WERI-Rb-1 (cell line): Measurements from ENCODE around the gene ALOX5AP.

ENCODE experiments used
- DNase-seq: peaks from one replicate; pipeline ENCODE4 v3.0.0-alpha.2; 2020
- H3K27ac ChIP-seq: fragments of 250-450 bp; sonication (Bioruptor Pico); 2 replicates; pipeline ENCODE4 v1.5.1; 2020; ENCODE audit warnings: mild to moderate bottlenecking, moderate library complexity
- H3K27me3 ChIP-seq: fragments of 250-450 bp; sonication (Bioruptor Pico); 2 replicates; pipeline ENCODE4 v1.5.1; 2021; ENCODE audit warnings: mild to moderate bottlenecking, low read depth, moderate library complexity; ENCODE audit not compliant: insufficient read depth, severe bottlenecking
- H3K36me3 ChIP-seq: fragments of 250-450 bp; sonication (Bioruptor Pico); 2 replicates; pipeline ENCODE4 v1.5.1; 2020; ENCODE audit warnings: mild to moderate bottlenecking, moderate library complexity
- H3K4me3 ChIP-seq: 2 replicates; pipeline ENCODE4 v1.5.1; 2011; ENCODE audit warnings: low read depth, mild to moderate bottlenecking, control low read depth, low read length
- H3K9me3 ChIP-seq: fragments of 250-450 bp; sonication (Bioruptor Pico); 2 replicates; pipeline ENCODE4 v1.5.1; 2021; ENCODE audit warnings: mild to moderate bottlenecking, moderate library complexity; ENCODE audit not compliant: severe bottlenecking
- CTCF ChIP-seq: IDR thresholded peaks from 2 replicates; pipeline ENCODE4 v1.5.1; 2011; ENCODE audit warnings: low read depth, mild to moderate bottlenecking, control low read depth, inconsistent platforms, low read length

Gene ALOX5AP

GRCh38 chr13:30796132-30796572 lies 60.8 kb downstream of the ALOX5AP start:
- Histone ChIP-seq H3K27ac (no peak overlapping the region), H3K9me3 (no peaks in the 10 kb centered on the region), H3K36me3 (no peaks in the 10 kb centered on the region), H3K4me3 (no peak overlapping the region), H3K27me3 (no peaks in the 10 kb centered on the region)
- TF ChIP-seq CTCF, result no peak
- DNase-seq, result no peak

DNA sequence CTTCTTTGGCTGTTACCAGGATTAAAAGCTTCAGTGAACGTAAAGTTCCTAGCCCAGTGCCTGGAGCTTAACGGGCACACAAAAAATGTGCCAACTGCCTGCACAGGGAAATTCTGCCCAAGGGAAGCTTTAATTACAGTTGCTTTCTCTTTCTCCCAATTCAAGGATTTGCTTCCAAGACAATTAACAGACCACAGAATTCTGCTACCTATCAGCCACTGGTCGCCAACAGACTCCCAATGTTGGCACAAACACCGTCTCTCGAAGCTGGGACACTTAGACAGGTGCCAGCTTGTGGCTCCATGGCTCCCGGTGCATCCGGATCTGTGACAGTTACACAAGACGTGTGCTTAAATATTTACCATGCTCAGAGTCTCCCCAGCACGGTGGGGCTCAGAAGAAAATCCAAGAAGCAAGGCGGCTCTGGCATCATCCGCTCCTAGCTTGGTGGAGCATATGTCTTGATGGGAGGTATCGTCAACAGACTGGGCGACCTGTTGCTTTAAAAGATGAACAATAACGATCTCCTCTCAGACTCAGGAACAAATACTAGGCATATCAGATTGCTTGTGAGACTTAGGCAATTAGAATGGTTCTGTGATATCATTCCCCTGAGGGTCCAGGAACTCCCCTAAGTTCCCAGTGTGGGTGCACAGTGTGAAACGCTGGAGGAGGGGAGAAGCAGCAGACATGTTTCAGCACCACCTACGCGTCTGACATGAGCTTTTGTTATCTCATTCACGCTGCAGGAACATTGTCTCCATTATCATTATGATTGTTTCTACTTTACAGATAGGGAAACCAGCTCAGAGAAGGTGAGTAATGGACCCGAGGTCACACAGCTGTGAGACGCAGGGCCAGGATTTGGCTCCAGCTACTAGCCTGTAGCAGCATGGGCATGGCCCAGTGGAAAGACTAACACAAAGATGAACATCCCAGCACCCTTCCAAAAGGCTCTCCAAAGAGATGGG lies 61.6 kb downstream of the ALOX5AP start:
- Histone ChIP-seq H3K27me3 (no peaks in the 10 kb centered on the region), H3K27ac (no peak overlapping the region), H3K36me3 (no peaks in the 10 kb centered on the region), H3K9me3 (no peaks in the 10 kb centered on the region), H3K4me3 (no peak overlapping the region)
- TF ChIP-seq CTCF, result no peak
- no peak for DNase-seq

GRCh38 chr13:30797847-30798535 lies 62.6 kb downstream of the ALOX5AP start:
- DNase-seq, result no peak
- no peaks in the 10 kb centered on the region for H3K9me3 ChIP-seq
- TF ChIP-seq CTCF, result no peak
- H3K4me3 ChIP-seq, result no peak overlapping the region
- no peaks in the 10 kb centered on the region for H3K36me3 ChIP-seq
- H3K27me3 ChIP-seq, result no peaks in the 10 kb centered on the region
- no peak overlapping the region for H3K27ac ChIP-seq

GRCh38 chr13:30798776-30799355 lies 63.5 kb downstream of the ALOX5AP start:
- Histone ChIP-seq H3K27me3 (no peaks in the 10 kb centered on the region), H3K4me3 (no peak overlapping the region), H3K36me3 (no peaks in the 10 kb centered on the region), H3K27ac (no peak overlapping the region), H3K9me3 (no peaks in the 10 kb centered on the region)
- no peak for TF ChIP-seq CTCF
- no peak for DNase-seq

- no peak for DNase-seq
- Histone ChIP-seq H3K36me3 (no peaks in the 10 kb centered on the region), H3K27me3 (no peaks in the 10 kb centered on the region), H3K9me3 (no peaks in the 10 kb centered on the region), H3K27ac (no peak overlapping the region), H3K4me3 (no peak overlapping the region)
- no peak for TF ChIP-seq CTCF
Observed at GRCh38 chr13:30799356-30799824, 64.0 kb downstream of the ALOX5AP start.
